Measurements from ENCODE around the gene LTO1.

GRCh38 chr11:69663326-69663725, 11.8 kb downstream of the LTO1 start:
- no peak for TF ChIP-seq CTCF (IDR thresholded peaks at IDR 0.05)
- TF ChIP-seq ZFX (IDR thresholded peaks at IDR 0.05; ENCODE audit: borderline replicate concordance): no peak
